Globus pallidus (tissue), 1 donor: Measurements from ENCODE around the gene EMP2.
"Not testable (repeated sequence)": the region's sequence is repeated elsewhere in the genome, so short reads cannot be mapped to it uniquely, and the experiment has no call there.

Experiments
- DNase-seq: peaks from one replicate; pipeline ENCODE4 v3.0.0-alpha.2; 2015; ENCODE audit warnings: low spot score

EMP2 gene

GRCh38 chr16:10552281-10552680 is 28.1 kb downstream of the EMP2 start:
- DNase-seq = no peak

- no peak for DNase-seq
Measured at GRCh38 chr16:10551881-10552280, 28.5 kb downstream of the EMP2 start.

- DNase-seq = no peak
Measured at GRCh38 chr16:10548404-10548803, 32.0 kb downstream of the EMP2 start.

- no peak for DNase-seq
Measured at GRCh38 chr16:10547708-10548107, 32.7 kb downstream of the EMP2 start.

GRCh38 chr16:10543231-10543977 is 37.0 kb downstream of the EMP2 start:
- DNase-seq = no peak

GRCh38 chr16:10541366-10541765 is 39.0 kb downstream of the EMP2 start:
- DNase-seq = no peak

- no peak for DNase-seq
Measured at GRCh38 chr16:10539793-10540192, 40.6 kb downstream of the EMP2 start.

- no peak for DNase-seq
Measured at GRCh38 chr16:10539236-10539635, 41.2 kb downstream of the EMP2 start.

GRCh38 chr16:10538583-10538982 is 41.8 kb downstream of the EMP2 start:
- DNase-seq = no peak

GRCh38 chr16:10537946-10538345 is 42.5 kb downstream of the EMP2 start:
- no peak for DNase-seq

- no peak for DNase-seq
Measured at GRCh38 chr16:10536814-10537389, 43.5 kb downstream of the EMP2 start.

- not testable (repeated sequence) for DNase-seq
Measured at GRCh38 chr16:10536328-10536727, 44.1 kb downstream of the EMP2 start.

- DNase-seq = no peak
Measured at GRCh38 chr16:10535461-10535860, 44.9 kb downstream of the EMP2 start.

GRCh38 chr16:10534748-10535147 is 45.6 kb downstream of the EMP2 start:
- no peak for DNase-seq

- DNase-seq = not testable (repeated sequence)
Measured at GRCh38 chr16:10533612-10534011, 46.8 kb downstream of the EMP2 start.

- no peak for DNase-seq
Measured at GRCh38 chr16:10531582-10531981, 48.8 kb downstream of the EMP2 start.

- no peak for DNase-seq
Measured at GRCh38 chr16:10530685-10531084, 49.7 kb downstream of the EMP2 start.

- no peak for DNase-seq
Measured at GRCh38 chr16:10529895-10530669, 50.3 kb downstream of the EMP2 start.

- DNase-seq = no peak
Measured at GRCh38 chr16:10528635-10529034, 51.8 kb downstream of the EMP2 start.

- DNase-seq = no peak
Measured at GRCh38 chr16:10526962-10527361, 53.4 kb downstream of the EMP2 start.

GRCh38 chr16:10525214-10525825 is 55.1 kb downstream of the EMP2 start:
- no peak for DNase-seq

- DNase-seq = no peak
Measured at GRCh38 chr16:10522966-10523365, 57.4 kb downstream of the EMP2 start.
